GM23338 (cell line): ENCODE results near the gene DCAF5. TPM values are rescaled to one million over a fixed set of nuclear protein-coding genes. Genes with fewer than 3 reads are reported as not detected.

Experiments
- ATAC-seq: fragments of 200-7000 bp; cut with Tn5 transposase; 3 replicates; pipeline ENCODE4 v1.9.1; 2020
- DNase-seq: peaks from one replicate; pipeline ENCODE4 v3.0.0-alpha.2; 2015; ENCODE audit warnings: low spot score
- H2AFZ ChIP-seq: fragments of 200-600 bp; sonication (generic); 2 replicates; pipeline ENCODE4 v1.8.0; 2016; ENCODE audit warnings: antibody characterized with exemption, mild to moderate bottlenecking, moderate library complexity
- H3F3A ChIP-seq: fragments of 200-600 bp; sonication (generic); replicated peaks from 2 replicates; pipeline ENCODE4 v1.8.0; 2017; ENCODE audit warnings: antibody characterized with exemption, mixed run types, low read depth
- H3K27ac ChIP-seq: fragments of 200-600 bp; sonication (generic); 2 replicates; pipeline ENCODE4 v1.6.1; 2016; ENCODE audit warnings: low read depth
- H3K27me3 ChIP-seq: fragments of 200-600 bp; sonication (generic); 2 replicates; pipeline ENCODE4 v1.8.0; 2016; ENCODE audit warnings: mild to moderate bottlenecking, mixed run types, moderate library complexity; ENCODE audit not compliant: insufficient read depth
- H3K36me3 ChIP-seq: fragments of 200-600 bp; sonication (generic); 2 replicates; pipeline ENCODE4 v1.8.0; 2016; ENCODE audit warnings: mild to moderate bottlenecking; ENCODE audit not compliant: insufficient read depth
- H3K4me1 ChIP-seq: fragments of 200-600 bp; sonication (generic); 2 replicates; pipeline ENCODE4 v1.8.0; 2016; ENCODE audit warnings: mild to moderate bottlenecking, moderate library complexity; ENCODE audit not compliant: insufficient read depth
- H3K4me2 ChIP-seq: fragments of 200-600 bp; sonication (generic); 2 replicates; pipeline ENCODE4 v1.7.1; 2017; ENCODE audit warnings: mixed run types
- H3K4me3 ChIP-seq: fragments of 200-600 bp; sonication (generic); 2 replicates; pipeline ENCODE4 v1.6.1; 2016; ENCODE audit warnings: mixed run types
- H3K79me2 ChIP-seq: fragments of 200-600 bp; sonication (generic); replicated peaks from 2 replicates; pipeline ENCODE4 v1.8.0; 2017; ENCODE audit warnings: mild to moderate bottlenecking; ENCODE audit not compliant: insufficient read depth
- H3K9me2 ChIP-seq: fragments of 200-600 bp; sonication (generic); 2 replicates; pipeline ENCODE4 v1.8.0; 2017; ENCODE audit not compliant: insufficient read depth
- H4K20me1 ChIP-seq: fragments of 200-600 bp; sonication (generic); replicated peaks from 2 replicates; pipeline ENCODE4 v1.8.0; 2017; ENCODE audit warnings: mild to moderate bottlenecking; ENCODE audit not compliant: insufficient read depth
- H3K27ac Mint-ChIP-seq: 2 replicates; pipeline ENCODE4 v1.8.0; 2020; ENCODE audit warnings: inconsistent platforms, mild to moderate bottlenecking, moderate library complexity, mixed read lengths
- H3K27me3 Mint-ChIP-seq: 3 replicates; pipeline ENCODE4 v1.8.0; 2022; ENCODE audit warnings: low read depth, mild to moderate bottlenecking, moderate library complexity, mixed read lengths, inconsistent platforms; ENCODE audit not compliant: insufficient read depth, poor library complexity
- H3K36me3 Mint-ChIP-seq: 3 replicates; pipeline ENCODE4 v1.8.0; 2021; ENCODE audit warnings: low read depth, mild to moderate bottlenecking, inconsistent platforms, moderate library complexity, mixed read lengths
- H3K4me1 Mint-ChIP-seq: 3 replicates; pipeline ENCODE4 v1.8.0; 2020; ENCODE audit warnings: mild to moderate bottlenecking, inconsistent platforms, mixed read lengths
- H3K4me3 Mint-ChIP-seq: 3 replicates; pipeline ENCODE4 v1.8.0; 2021; ENCODE audit warnings: moderate library complexity, mild to moderate bottlenecking, inconsistent platforms, mixed read lengths
- H3K9me3 Mint-ChIP-seq: 3 replicates; pipeline ENCODE4 v1.8.0; 2020; ENCODE audit warnings: moderate library complexity, mild to moderate bottlenecking, inconsistent platforms, mixed read lengths
- CREB1 ChIP-seq: fragments of 250-450 bp; sonication (Bioruptor Pico); IDR thresholded peaks from 2 replicates; pipeline ENCODE4 v1.5.0; 2020; ENCODE audit warnings: low read depth, mild to moderate bottlenecking, moderate library complexity
- CTCF ChIP-seq, 2 experiments: fragments of 200-600 bp in 1 of 2; sonication (generic) in 1 of 2; conservative IDR thresholded peaks; 2 replicates each; pipeline versions ENCODE4 v1.5.1 to v1.6.1; 2016 to 2017; ENCODE audit warnings: antibody characterized with exemption in 2 of 2, low read depth in 2 of 2, mild to moderate bottlenecking in 2 of 2, moderate library complexity in 1 of 2
- ETS1 ChIP-seq: IDR thresholded peaks from 2 replicates; pipeline ENCODE4 v1.6.1; 2016; ENCODE audit warnings: antibody characterized with exemption
- EZH2 ChIP-seq: fragments of 200-600 bp; sonication (generic); IDR thresholded peaks from one replicate; pipeline ENCODE4 v1.8.0; 2017; ENCODE audit warnings: antibody characterized with exemption, mild to moderate bottlenecking, low read depth; ENCODE audit not compliant: unreplicated experiment
- EZH2phosphoT487 ChIP-seq: fragments of 200-600 bp; sonication (generic); IDR thresholded peaks from one replicate; pipeline ENCODE4 v1.8.1; 2018; ENCODE audit warnings: antibody characterized with exemption; ENCODE audit not compliant: unreplicated experiment
- JUNB ChIP-seq: IDR thresholded peaks from one replicate; pipeline ENCODE4 v1.6.1; 2016; ENCODE audit warnings: antibody characterized with exemption; ENCODE audit not compliant: unreplicated experiment
- NANOG ChIP-seq: IDR thresholded peaks from 2 replicates; pipeline ENCODE4 v1.6.1; 2016; ENCODE audit warnings: antibody characterized with exemption, borderline replicate concordance
- POLR2AphosphoS5 ChIP-seq: IDR thresholded peaks from 2 replicates; pipeline ENCODE4 v1.6.1; 2016; ENCODE audit warnings: antibody characterized with exemption, low read depth
- STAT1 ChIP-seq: IDR thresholded peaks from one replicate; pipeline ENCODE4 v1.6.1; 2016; ENCODE audit warnings: antibody characterized with exemption; ENCODE audit not compliant: unreplicated experiment
- ZNF114 ChIP-seq: fragments of 250-450 bp; sonication (Bioruptor Pico); IDR thresholded peaks from 2 replicates; pipeline ENCODE4 v1.5.0; 2020; ENCODE audit warnings: mild to moderate bottlenecking, moderate library complexity
- ZNF331 ChIP-seq: fragments of 250-450 bp; sonication (Bioruptor Pico); IDR thresholded peaks from 2 replicates; pipeline ENCODE4 v1.5.0; 2020; ENCODE audit warnings: low read depth, mild to moderate bottlenecking, moderate library complexity
- polyA plus RNA-seq: library from polyadenylated mRNA; unstranded; fragments of >200 nt; fragmentation: Nextera tagmentation; extraction: Ambion mirVana; gene quantifications from 2 replicates; pipeline ENCODE4 v1.2.1, GENCODE V29; 2016
- total RNA-seq: library from RNA; depleted of rRNA; stranded (reverse); fragments of >200 nt; shearing (Covaris generic); gene quantifications from 2 replicates; pipeline ENCODE4 v1.2.3, GENCODE V29; 2014
- TF ChIP-seq, protein P1 (sequence below): IDR thresholded peaks from one replicate; pipeline ENCODE4 v1.6.1; 2018; ENCODE audit warnings: antibody characterized with exemption; ENCODE audit not compliant: unreplicated experiment
- TF ChIP-seq, protein P2 (sequence below): fragments of 250-450 bp; sonication (Bioruptor Pico); IDR thresholded peaks from 2 replicates; pipeline ENCODE4 v1.5.0; 2020; ENCODE audit warnings: mild to moderate bottlenecking, moderate library complexity

Gene DCAF5
- total and polyA plus RNA-seq, 2 experiments from 2014 or later: 14.0 to 15.2 TPM

DNA sequence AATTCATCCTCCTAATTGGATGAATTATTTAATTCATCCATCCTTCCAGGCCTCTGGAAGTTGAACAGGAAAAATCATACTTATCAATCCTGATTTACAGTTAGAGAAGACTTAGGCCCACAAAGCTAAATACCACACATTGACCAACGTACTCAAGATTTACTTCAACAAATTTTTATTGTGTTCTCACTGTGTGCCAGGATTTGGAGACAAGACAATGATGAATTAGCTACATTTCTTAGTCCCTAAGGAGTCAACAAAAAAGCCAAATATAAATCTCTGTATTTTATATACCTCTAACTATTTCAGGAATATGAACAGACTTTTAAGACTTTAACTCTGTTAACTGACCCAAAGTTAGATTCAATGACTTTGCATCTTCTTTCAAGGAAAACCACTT lies 63.9 kb downstream of the DCAF5 start:
- no peaks in the 10 kb centered on the region for H3K27me3 ChIP-seq
- no peaks in the 10 kb centered on the region for H3K9me2 ChIP-seq
- no peak overlapping the region for H3K27ac ChIP-seq
- Mint-ChIP-seq H3K4me3 (no peak overlapping the region), H3K27me3 (no peaks in the 10 kb centered on the region), H3K4me1 (peaks cover 3% of the 10 kb centered on the region; the same call in 2 of the 3 replicates), H3K9me3 (no peaks in the 10 kb centered on the region), H3K27ac (no peak overlapping the region), H3K36me3 (no peaks in the 10 kb centered on the region)
- peaks cover 3% of the 10 kb centered on the region for H3K4me1 ChIP-seq
- no peaks in the 10 kb centered on the region for H3K36me3 ChIP-seq
- no peak overlapping the region for H3K4me2 ChIP-seq
- no peaks in the 10 kb centered on the region for H4K20me1 ChIP-seq
- DNase-seq (no peak), ATAC-seq (no peak)
- H3K4me3 ChIP-seq: no peak overlapping the region
- TF ChIP-seq ZNF331 (CRISPR knock-in tag) (no peak), CTCF (conservative IDR thresholded peaks at IDR 0.05; ENCODE audit: low read depth in 2 of 2) (no peak), POLR2AphosphoS5 (no peak), ZNF114 (CRISPR knock-in tag) (no peak), CREB1 (no peak), JUNB (no peak), EZH2 (no peak), ETS1 (no peak), NANOG (no peak), STAT1 (no peak), EZH2phosphoT487 (no peak)
- TF ChIP-seq, protein P1, sequence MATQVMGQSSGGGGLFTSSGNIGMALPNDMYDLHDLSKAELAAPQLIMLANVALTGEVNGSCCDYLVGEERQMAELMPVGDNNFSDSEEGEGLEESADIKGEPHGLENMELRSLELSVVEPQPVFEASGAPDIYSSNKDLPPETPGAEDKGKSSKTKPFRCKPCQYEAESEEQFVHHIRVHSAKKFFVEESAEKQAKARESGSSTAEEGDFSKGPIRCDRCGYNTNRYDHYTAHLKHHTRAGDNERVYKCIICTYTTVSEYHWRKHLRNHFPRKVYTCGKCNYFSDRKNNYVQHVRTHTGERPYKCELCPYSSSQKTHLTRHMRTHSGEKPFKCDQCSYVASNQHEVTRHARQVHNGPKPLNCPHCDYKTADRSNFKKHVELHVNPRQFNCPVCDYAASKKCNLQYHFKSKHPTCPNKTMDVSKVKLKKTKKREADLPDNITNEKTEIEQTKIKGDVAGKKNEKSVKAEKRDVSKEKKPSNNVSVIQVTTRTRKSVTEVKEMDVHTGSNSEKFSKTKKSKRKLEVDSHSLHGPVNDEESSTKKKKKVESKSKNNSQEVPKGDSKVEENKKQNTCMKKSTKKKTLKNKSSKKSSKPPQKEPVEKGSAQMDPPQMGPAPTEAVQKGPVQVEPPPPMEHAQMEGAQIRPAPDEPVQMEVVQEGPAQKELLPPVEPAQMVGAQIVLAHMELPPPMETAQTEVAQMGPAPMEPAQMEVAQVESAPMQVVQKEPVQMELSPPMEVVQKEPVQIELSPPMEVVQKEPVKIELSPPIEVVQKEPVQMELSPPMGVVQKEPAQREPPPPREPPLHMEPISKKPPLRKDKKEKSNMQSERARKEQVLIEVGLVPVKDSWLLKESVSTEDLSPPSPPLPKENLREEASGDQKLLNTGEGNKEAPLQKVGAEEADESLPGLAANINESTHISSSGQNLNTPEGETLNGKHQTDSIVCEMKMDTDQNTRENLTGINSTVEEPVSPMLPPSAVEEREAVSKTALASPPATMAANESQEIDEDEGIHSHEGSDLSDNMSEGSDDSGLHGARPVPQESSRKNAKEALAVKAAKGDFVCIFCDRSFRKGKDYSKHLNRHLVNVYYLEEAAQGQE: no peak
- TF ChIP-seq, protein P2, sequence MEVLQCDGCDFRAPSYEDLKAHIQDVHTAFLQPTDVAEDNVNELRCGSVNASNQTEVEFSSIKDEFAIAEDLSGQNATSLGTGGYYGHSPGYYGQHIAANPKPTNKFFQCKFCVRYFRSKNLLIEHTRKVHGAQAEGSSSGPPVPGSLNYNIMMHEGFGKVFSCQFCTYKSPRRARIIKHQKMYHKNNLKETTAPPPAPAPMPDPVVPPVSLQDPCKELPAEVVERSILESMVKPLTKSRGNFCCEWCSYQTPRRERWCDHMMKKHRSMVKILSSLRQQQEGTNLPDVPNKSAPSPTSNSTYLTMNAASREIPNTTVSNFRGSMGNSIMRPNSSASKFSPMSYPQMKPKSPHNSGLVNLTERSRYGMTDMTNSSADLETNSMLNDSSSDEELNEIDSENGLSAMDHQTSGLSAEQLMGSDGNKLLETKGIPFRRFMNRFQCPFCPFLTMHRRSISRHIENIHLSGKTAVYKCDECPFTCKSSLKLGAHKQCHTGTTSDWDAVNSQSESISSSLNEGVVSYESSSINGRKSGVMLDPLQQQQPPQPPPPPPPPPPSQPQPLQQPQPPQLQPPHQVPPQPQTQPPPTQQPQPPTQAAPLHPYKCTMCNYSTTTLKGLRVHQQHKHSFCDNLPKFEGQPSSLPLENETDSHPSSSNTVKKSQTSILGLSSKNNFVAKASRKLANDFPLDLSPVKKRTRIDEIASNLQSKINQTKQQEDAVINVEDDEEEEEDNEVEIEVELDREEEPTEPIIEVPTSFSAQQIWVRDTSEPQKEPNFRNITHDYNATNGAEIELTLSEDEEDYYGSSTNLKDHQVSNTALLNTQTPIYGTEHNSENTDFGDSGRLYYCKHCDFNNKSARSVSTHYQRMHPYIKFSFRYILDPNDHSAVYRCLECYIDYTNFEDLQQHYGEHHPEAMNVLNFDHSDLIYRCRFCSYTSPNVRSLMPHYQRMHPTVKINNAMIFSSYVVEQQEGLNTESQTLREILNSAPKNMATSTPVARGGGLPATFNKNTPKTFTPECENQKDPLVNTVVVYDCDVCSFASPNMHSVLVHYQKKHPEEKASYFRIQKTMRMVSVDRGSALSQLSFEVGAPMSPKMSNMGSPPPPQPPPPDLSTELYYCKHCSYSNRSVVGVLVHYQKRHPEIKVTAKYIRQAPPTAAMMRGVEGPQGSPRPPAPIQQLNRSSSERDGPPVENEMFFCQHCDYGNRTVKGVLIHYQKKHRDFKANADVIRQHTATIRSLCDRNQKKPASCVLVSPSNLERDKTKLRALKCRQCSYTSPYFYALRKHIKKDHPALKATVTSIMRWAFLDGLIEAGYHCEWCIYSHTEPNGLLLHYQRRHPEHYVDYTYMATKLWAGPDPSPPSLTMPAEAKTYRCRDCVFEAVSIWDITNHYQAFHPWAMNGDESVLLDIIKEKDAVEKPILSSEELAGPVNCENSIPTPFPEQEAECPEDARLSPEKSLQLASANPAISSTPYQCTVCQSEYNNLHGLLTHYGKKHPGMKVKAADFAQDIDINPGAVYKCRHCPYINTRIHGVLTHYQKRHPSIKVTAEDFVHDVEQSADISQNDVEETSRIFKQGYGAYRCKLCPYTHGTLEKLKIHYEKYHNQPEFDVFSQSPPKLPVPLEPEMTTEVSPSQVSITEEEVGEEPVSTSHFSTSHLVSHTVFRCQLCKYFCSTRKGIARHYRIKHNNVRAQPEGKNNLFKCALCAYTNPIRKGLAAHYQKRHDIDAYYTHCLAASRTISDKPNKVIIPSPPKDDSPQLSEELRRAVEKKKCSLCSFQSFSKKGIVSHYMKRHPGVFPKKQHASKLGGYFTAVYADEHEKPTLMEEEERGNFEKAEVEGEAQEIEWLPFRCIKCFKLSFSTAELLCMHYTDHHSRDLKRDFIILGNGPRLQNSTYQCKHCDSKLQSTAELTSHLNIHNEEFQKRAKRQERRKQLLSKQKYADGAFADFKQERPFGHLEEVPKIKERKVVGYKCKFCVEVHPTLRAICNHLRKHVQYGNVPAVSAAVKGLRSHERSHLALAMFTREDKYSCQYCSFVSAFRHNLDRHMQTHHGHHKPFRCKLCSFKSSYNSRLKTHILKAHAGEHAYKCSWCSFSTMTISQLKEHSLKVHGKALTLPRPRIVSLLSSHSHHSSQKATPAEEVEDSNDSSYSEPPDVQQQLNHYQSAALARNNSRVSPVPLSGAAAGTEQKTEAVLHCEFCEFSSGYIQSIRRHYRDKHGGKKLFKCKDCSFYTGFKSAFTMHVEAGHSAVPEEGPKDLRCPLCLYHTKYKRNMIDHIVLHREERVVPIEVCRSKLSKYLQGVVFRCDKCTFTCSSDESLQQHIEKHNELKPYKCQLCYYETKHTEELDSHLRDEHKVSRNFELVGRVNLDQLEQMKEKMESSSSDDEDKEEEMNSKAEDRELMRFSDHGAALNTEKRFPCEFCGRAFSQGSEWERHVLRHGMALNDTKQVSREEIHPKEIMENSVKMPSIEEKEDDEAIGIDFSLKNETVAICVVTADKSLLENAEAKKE: no peak
- H2AFZ ChIP-seq: no peak overlapping the region
- no peaks in the 10 kb centered on the region for H3F3A ChIP-seq
- no peaks in the 10 kb centered on the region for H3K79me2 ChIP-seq
